ENCODE results near the gene SCNM1.

Gene SCNM1

GRCh38 chr1:151165738-151166504, at the start of gene SCNM1, which contains the start of gene LYSMD1:
Gene SCNM1 (plus strand): TSS chr1:151166144. CDS start chr1:151166153, 9 bp downstream.
Gene LYSMD1 (minus strand): TSS chr1:151165902. CDS start chr1:151165258, 644 bp downstream.
- peak; percentile 89 to 99 (median 98) for DNase-seq
- intact Hi-C loops (cut with DNase I): no loop called here

- no peak for DNase-seq
- intact Hi-C loops (cut with DNase I): no loop called here
Measured at GRCh38 chr1:151124763-151125403, 41.1 kb upstream of the SCNM1 start.

GRCh38 chr1:151128800-151129199, 37.1 kb upstream of the SCNM1 start:
- no peak for DNase-seq
- intact Hi-C loops (cut with DNase I): no loop called here

- intact Hi-C loops (cut with DNase I): no loop called here
- DNase-seq: peak; percentile 57 to 96 (median 82)
Measured at GRCh38 chr1:151130987-151131586, 34.9 kb upstream of the SCNM1 start.

- intact Hi-C loops (cut with DNase I): no loop called here
- DNase-seq: peak in 6 of 42 donors; percentile 15 to 48 (median 26)
Measured at GRCh38 chr1:151131701-151132334, 34.1 kb upstream of the SCNM1 start.

- intact Hi-C loops (cut with DNase I): no loop called here
- no peak for DNase-seq
Measured at GRCh38 chr1:151132335-151133017, 33.5 kb upstream of the SCNM1 start.

- peak in 1 of 42 donors; percentile 20 for DNase-seq
- intact Hi-C loops (cut with DNase I): no loop called here
Measured at GRCh38 chr1:151133018-151133806, 32.7 kb upstream of the SCNM1 start.

GRCh38 chr1:151134396-151134795, 31.5 kb upstream of the SCNM1 start:
- peak in 2 of 42 donors; percentile 5 to 17 for DNase-seq
- intact Hi-C loops (cut with DNase I): no loop called here

GRCh38 chr1:151134991-151135390, 31.0 kb upstream of the SCNM1 start:
- intact Hi-C loops (cut with DNase I): no loop called here
- DNase-seq: no peak

GRCh38 chr1:151135433-151136385, 30.2 kb upstream of the SCNM1 start:
- intact Hi-C loops (cut with DNase I): no loop called here
- DNase-seq: peak in 1 of 42 donors; percentile 31

- intact Hi-C loops (cut with DNase I): no loop called here
- peak in 1 of 42 donors; percentile 32 for DNase-seq
Measured at GRCh38 chr1:151137789-151138188, 28.2 kb upstream of the SCNM1 start.

GRCh38 chr1:151142411-151143056, 23.4 kb upstream of the SCNM1 start:
- intact Hi-C loops (cut with DNase I): no loop called here
- peak in 1 of 42 donors; percentile 27 for DNase-seq

- intact Hi-C loops (cut with DNase I): no loop called here
- DNase-seq: peak in 1 of 42 donors; percentile 24
Measured at GRCh38 chr1:151143057-151143435, 22.9 kb upstream of the SCNM1 start.

GRCh38 chr1:151143986-151144385, 22.0 kb upstream of the SCNM1 start:
- intact Hi-C loops (cut with DNase I): no loop called here

GRCh38 chr1:151144474-151145303, 21.3 kb upstream of the SCNM1 start:
- intact Hi-C loops (cut with DNase I): no loop called here
- peak in 1 of 42 donors; percentile 34 for DNase-seq

More at GRCh38 chr1:151143986-151144385, 22.0 kb upstream of the SCNM1 start:
- peak in 1 of 42 donors; percentile 8 for DNase-seq

Data from head of caudate nucleus (tissue), 42 donors.